GM18508 (cell line): ENCODE results near the gene KDM6B.
"Not testable (repeated sequence)": the region's sequence is repeated elsewhere in the genome, so short reads cannot be mapped to it uniquely, and the experiment has no call there.

Experiments used
- ATAC-seq: cut with Tn5 transposase; IDR thresholded peaks from one replicate; pipeline ENCODE4 v1.9.1; 2021; ENCODE audit warnings: moderate number of reproducible peaks; ENCODE audit not compliant: insufficient read depth, unreplicated experiment

The KDM6B gene

DNA sequence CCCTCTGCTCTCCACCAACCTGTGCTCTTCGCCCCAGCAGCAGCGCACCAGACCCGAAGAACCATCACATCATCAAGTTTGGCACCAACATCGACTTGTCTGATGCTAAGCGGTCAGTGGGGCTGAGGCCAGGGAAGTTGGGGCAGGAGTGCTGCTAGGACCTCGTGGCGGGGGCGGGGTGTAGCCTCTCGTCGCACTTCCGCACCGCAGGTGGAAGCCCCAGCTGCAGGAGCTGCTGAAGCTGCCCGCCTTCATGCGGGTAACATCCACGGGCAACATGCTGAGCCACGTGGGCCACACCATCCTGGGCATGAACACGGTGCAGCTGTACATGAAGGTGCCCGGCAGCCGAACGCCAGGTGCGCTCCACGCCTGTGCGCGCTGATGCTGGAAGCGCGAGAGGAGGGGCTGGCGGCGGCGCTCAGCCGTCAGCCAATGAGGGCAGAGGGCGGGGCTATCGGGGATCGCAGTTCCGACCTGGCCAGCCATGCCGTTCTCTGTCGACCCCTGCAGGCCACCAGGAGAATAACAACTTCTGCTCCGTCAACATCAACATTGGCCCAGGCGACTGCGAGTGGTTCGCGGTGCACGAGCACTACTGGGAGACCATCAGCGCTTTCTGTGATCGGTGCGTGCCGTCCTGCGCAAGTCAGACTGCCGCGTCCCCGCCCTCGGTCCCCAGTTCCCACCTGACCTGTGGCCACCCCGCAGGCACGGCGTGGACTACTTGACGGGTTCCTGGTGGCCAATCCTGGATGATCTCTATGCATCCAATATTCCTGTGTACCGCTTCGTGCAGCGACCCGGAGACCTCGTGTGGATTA, 17.6 kb downstream of the KDM6B start:
- no peak for ATAC-seq

DNA sequence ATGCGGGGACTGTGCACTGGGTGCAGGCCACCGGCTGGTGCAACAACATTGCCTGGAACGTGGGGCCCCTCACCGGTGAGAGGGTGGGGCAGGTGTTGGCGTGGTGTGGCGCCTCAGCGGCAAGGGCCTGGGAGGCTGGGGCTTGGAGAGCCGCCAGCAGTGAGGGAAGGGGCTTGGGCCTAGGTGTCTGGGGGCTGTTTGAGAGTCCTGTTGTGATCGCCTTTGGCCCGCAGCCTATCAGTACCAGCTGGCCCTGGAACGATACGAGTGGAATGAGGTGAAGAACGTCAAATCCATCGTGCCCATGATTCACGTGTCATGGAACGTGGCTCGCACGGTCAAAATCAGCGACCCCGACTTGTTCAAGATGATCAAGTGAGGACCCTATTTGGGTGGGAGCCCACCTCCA, 18.2 kb downstream of the KDM6B start:
- ATAC-seq, result no peak

DNA sequence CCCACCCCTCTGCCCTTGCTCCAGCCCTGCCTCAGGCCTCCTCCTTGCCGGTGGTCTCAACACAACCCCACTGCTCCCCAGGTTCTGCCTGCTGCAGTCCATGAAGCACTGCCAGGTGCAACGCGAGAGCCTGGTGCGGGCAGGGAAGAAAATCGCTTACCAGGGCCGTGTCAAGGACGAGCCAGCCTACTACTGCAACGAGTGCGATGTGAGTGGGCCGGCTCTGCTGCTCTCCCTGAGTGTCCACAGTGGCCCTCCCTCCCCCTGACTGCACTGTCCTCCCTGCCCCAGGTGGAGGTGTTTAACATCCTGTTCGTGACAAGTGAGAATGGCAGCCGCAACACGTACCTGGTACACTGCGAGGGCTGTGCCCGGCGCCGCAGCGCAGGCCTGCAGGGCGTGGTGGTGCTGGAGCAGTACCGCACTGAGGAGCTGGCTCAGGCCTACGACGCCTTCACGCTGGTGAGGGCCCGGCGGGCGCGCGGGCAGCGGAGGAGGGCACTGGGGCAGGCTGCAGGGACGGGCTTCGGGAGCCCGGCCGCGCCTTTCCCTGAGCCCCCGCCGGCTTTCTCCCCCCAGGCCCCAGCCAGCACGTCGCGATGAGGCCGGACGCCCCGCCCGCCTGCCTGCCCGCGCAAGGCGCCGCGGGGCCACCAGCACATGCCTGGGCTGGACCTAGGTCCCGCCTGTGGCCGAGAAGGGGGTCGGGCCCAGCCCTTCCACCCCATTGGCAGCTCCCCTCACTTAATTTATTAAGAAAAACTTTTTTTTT, 19.1 kb downstream of the KDM6B start:
- no peak for ATAC-seq

- ATAC-seq, result no peak
Measured at GRCh38 chr17:7853691-7854038, 19.6 kb downstream of the KDM6B start.

GRCh38 chr17:7854078-7854777, 20.2 kb downstream of the KDM6B start:
- no peak for ATAC-seq

DNA sequence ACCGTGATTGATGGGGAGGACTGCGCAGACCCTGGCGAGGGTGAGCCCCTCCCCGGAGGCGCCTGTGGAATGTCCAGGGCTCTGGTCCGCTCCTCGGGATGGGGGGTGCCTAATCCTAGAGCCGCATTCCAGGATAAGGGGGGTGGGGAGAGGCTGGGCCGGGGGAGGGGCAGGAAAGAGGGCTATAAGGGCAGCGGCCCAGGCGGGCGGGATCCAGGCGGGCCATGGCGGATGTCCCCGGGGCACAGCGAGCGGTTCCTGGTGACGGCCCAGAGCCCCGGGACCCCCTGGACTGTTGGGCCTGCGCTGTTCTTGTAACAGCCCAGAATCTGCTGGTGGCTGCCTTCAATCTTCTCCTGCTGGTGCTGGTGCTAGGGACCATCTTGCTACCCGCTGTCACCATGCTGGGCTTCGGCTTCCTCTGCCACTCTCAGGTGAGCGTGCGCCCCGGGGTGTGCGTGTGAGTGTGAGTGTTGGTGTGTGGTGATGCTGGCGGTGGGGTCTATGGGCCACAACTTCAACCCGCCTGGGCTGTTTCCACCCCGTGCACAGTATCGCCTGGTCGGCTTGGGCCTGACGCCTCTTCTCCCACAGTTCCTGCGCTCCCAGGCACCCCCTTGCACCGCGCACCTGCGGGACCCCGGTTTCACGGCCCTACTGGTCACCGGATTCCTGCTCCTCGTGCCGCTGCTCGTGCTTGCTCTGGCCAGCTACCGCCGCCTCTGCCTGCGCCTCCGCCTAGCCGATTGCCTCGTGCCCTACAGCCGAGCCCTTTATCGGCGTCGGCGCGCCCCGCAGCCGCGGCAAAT, 21.0 kb downstream of the KDM6B start, which contains the start of gene TMEM88:
Gene TMEM88, plus strand, starts transcription at position 216 of the 809 bp plus-strand sequence. Its CDS starts 9 bp downstream, at position 225.
- no peak for ATAC-seq

DNA sequence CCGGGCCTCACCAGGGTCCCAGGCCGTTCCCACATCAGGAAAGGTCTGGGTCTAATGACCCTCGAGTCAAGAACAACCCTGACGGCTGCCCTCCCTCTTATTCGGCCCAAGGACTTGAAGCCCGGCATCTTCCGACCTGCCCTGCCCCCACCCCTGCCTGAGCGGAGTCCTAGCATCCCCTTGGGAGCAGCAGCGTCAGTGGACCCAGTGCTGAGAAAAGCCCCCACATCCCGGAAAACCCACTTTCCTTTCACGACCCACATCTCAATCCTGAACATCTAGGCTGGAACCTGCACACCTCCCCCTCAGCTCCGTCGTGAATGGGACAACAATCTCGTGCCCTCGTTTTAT, 21.6 kb downstream of the KDM6B start:
- no peak for ATAC-seq

- no peak for ATAC-seq
Measured at GRCh38 chr17:7856011-7856810, 22.2 kb downstream of the KDM6B start.

GRCh38 chr17:7856811-7857712, 23.0 kb downstream of the KDM6B start, which contains the start of gene NAA38:
Gene NAA38 (minus strand): TSS chr17:7857559. CDS start chr17:7857463, 96 bp downstream.
- peak; percentile 50 for ATAC-seq

DNA sequence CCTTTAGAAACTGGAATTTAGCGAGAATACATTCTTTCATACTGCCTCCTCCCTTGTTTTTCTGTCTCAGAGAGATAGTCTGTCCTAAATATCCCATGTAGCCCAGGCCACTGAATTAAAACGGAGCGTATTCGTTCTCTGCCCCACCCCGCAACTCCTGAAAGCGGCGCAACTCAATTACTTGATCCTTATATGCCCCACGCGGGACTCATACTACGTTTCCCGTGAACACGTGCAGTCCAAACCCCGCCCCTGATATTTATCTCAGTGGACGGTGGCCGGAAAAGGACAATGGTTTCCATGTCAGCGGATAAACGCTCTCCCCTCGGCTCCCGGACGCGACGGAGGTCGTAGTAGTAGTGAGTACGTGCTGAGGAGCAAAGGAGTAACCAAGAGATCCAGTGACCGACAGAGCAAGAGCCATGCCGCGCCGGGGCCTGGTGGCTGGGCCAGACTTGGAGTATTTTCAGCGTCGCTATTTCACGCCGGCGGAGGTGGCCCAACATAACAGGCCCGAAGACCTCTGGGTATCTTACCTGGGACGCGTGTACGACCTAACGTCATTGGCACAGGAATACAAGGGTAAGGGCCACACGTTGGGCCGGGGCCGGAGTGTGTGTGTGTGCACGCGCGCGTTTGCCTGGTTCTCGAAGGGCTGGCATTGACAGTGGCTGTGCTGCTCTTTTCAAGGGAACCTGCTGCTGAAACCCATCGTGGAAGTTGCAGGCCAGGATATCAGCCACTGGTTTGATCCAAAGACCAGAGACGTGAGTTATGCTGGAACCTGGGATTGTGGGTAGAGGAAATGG, 23.9 kb downstream of the KDM6B start, which contains the start of gene CYB5D1:
Gene CYB5D1, plus strand, starts transcription at position 291 of the 809 bp plus-strand sequence. Its CDS starts 132 bp downstream, at position 423.
- ATAC-seq, result peak; percentile 18

- no peak for ATAC-seq
Measured at GRCh38 chr17:7858522-7858810, 24.4 kb downstream of the KDM6B start.

DNA sequence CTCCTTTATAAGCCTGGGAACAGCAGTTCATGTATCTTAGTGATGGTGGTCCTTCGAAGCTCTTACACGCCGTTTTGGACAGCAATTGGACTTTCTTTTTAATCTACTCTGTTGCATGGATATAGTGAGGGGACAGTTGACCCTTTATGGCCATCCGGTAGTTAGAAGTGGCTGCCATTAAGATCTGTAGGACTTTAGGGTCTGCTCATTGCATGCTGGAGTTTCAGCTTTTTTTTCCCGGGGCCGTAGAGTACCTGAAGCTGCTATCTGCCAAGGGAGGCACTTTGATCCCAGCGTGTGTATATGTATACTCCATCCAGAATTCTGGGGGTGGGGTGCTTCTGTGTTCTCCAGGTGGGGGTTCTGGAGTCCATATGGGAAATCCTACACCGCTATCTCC, 25.0 kb downstream of the KDM6B start:
- ATAC-seq, result no peak

- ATAC-seq, result no peak
Measured at GRCh38 chr17:7862692-7863437, 28.8 kb downstream of the KDM6B start.

GRCh38 chr17:7864384-7864783, 30.4 kb downstream of the KDM6B start:
- ATAC-seq, result not testable (repeated sequence)

DNA sequence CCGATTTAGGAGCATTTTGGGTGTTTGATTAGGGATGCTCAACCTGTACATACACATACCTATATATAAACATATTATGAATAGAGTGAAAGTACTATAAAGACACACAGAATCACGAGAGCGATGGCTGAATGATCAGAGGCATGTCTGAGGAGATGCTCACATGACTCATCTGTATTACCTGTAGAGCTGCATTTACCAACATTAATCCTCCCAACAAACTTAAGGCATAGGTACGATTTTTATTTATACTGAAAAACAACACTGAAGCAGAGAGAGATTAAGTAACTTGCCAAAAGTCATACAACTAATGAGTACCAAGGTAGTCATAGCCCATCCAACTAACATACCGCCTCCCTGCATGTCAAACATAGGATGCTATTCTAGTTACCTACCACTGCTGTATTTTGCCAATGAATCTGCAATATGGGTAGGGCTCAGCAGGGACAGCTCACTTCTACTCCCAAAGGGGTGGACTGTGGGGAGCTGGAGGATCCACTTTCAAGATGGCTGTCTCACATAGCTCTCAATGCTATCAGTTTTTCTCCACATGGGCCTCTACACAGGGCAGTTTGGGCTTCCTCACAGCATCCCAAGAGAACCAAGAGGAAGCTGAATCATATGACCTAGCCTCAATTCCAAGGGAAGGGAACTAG, 31.1 kb downstream of the KDM6B start:
- no peak for ATAC-seq

DNA sequence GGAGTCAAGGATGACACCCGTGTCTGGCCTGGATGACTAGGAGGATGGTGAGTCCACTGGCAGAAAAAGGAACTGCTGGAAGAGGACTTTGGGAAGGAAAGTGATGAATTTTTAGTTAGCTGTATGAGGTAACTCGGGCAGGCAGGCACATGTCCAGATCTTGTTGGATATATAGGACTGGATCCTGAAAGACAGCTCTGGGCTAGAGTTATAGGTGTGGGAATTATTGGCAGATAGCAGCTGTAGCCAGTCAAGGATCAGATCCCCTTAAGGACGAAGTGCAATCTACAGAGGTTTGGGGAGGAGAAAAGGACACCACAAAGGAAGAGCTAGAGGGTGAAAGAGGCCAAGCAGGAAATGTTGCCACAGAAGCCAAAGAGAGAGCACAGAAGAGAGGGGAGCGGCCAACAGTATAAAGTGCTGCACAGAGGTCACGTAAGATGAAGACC, 33.9 kb downstream of the KDM6B start:
- no peak for ATAC-seq
